Measurements from ENCODE around the gene OR4C46.
"Not testable (repeated sequence)": the region's sequence is repeated elsewhere in the genome, so short reads cannot be mapped to it uniquely, and the experiment has no call there.

The OR4C46 gene

DNA sequence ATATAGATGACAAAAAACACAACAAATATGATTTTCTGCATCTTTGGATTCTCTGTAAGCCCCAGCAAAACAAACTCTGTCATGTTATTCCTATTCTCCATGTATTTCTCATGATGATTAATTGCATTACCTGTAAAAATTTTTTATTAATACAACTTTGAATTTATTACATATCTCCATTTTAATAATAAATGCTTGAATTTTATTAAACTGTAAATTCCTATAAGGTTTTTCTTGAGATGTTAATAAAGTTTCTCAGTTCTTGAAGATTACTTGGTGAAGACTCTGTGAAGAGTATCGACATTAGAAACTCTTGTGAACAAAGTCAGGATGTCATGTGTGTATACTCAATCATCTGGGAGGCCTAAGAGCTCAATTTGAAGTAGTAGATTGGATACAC is at the start of gene OR4C46:
Gene OR4C46 (minus strand): TSS at position 101 of the 400 bp plus-strand sequence. CDS start 0 bp downstream, at position 101.
- DNase-seq (ENCODE audit: low read depth in 2 of 2) = no peak

DNA sequence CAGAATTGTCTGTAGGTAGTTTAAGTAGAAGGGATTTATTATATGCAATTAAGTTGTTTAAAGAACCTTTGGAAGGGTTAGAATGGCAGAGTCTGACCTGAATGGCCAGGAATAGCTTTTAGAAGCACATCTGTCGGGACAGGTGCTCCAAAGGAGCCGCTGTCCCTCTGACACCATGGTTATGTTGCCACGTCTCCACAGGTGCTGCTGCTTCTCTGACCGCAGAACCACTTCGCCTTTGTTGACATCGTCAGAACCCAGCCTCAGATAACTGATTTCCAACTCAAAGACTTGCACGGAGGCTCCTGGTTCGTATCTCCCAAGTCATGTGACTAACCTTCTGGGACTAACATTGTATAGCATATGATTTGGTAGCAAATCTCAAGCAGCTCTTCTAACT is 41.8 kb upstream of the OR4C46 start:
- not testable (repeated sequence) for DNase-seq (ENCODE audit: low read depth in 2 of 2)

DNA sequence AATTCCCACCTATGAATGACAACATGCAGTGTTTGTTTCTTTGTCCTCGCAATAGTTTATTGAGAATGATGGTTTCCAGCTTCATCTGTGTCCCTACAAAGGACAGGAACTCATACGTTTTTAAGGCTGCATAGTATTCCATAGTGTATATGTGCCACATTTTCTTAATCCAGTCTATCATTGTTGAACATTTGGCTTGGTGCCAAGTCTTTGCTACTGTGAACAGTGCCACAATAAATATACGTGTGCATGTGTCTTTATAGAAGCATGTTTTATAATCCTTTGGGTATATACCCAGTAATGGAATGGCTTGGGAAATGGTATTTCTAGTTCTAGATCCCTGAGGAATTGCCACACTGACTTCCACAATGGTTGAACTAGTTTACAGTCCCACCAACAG is 42.4 kb downstream of the OR4C46 start:
- not testable (repeated sequence) for DNase-seq (ENCODE audit: low read depth in 2 of 2)

DNA sequence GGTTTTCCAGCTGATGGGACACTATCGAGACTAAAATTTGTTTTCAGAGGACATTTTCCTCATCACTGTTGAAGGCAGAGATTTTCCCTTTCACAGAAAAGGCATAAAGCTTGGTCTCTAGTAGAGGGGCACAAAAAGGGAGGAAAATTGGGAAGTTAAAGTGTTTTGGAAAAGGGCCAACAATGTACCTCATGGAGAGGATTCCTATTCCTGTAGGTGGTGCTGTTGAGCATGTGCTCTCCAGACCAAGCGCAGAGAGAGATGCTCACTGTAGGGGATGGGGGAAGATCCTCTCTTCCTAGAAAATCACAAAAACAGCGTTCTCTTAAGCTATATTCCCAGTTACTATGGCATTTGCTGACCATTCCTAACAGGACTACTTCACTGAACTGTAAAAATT is 44.9 kb downstream of the OR4C46 start:
- DNase-seq (ENCODE audit: low read depth in 2 of 2) = no peak

DNA sequence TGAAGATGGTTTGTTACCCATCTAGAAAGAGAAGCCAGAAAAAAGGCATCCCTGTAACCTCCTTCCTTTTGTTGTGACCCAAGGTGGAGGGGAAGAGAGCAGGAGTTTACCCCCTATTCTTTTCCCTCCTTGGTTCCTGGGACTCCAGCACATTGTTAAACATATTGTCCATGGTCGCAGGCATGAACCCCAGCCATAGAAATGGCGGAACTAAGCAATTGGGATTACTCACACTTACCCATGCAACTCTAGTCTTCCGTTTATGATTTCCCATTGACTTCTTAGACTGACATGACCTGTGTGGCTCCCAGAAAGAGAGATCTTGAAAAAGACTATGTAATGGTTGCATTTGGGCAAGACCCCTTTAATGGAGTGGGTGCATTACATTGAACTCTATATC is 45.4 kb downstream of the OR4C46 start:
- DNase-seq (ENCODE audit: low read depth in 2 of 2) = no peak
